HG02870 (cell line): ENCODE data around the gene APLP2.
"Not testable (repeated sequence)": the region's sequence is repeated elsewhere in the genome, so short reads cannot be mapped to it uniquely, and the experiment has no call there.

ENCODE experiments used
- ATAC-seq: cut with Tn5 transposase; IDR thresholded peaks from one replicate; pipeline ENCODE4 v1.9.1; 2021; ENCODE audit warnings: mild to moderate bottlenecking, moderate library complexity; ENCODE audit not compliant: unreplicated experiment

The APLP2 gene

GRCh38 chr11:130188585-130189347, 119.1 kb downstream of the APLP2 start:
- ATAC-seq = no peak

- no peak for ATAC-seq
These were observed 120.0 kb downstream of the APLP2 start for GRCh38 chr11:130189492-130190210.

DNA sequence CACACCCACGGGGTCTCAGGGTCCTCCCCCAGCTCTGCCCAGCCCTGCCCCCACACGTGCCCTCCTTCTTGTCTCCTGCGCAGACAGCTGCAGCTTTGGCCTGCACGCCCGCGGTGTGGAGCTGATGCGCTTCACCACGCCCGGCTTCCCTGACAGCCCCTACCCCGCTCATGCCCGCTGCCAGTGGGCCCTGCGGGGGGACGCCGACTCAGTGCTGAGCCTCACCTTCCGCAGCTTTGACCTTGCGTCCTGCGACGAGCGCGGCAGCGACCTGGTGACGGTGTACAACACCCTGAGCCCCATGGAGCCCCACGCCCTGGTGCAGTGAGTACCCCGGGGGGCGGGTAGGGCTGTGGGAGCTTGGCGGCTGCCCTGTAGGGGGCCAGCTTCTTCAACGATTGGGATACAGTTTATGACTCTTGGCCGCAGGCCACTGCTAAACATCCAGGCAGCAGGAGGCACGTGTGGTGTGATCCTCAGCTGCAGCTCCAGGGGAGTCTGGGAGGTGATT, 120.7 kb downstream of the APLP2 start:
- ATAC-seq = no peak

DNA sequence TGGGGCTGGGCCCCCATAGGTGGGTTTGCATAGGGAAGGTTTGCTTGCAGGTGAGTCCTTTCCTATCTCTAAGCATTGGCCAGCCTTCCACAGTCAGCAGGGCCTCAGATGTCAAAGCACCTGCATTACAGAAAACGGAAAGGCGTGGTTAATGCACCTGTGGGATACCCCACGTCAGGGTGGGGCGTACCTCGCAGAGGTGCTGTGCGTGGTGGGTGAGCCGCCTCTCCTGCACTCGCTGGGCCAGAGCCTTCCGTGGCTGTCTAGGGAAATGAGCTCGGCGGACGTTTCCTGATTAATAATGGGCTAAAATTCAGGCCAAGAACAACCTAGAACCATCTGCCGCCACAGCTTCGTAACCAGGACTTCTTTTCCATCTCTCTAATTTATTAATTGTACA, 122.2 kb downstream of the APLP2 start:
- no peak for ATAC-seq

- ATAC-seq = no peak
These were observed 123.2 kb downstream of the APLP2 start for GRCh38 chr11:130192845-130193267.

DNA sequence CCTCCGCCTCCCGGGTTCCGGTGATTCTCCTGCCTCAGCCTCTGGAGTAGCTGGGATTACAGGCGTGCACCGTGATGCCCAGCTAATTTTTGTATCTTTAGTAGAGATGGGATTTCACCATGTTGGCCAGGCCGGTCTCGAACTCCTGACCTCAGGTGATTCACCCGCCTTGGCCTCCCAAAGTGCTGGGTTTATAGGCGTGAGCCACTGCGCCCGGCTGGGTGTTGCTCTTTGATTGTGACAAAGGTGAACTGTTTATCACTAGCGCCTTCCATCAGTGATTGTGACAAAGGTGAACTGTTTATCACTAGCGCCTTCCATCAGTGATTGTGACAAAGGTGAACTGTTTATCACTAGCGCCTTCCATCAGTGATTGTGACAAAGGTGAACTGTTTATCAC, 123.9 kb downstream of the APLP2 start:
- ATAC-seq = not testable (repeated sequence)
